Endothelial cell (in vitro differentiated cells): ENCODE results near the gene STARD7. TPM values are rescaled to one million over a fixed set of nuclear protein-coding genes. Genes with fewer than 3 reads are reported as not detected.
A peak's percentile ranks its signal among the peaks of the same experiment; 100 is the strongest.

Source experiments
- DNase-seq: peaks from one replicate; pipeline ENCODE4 v3.0.0; 2021; ENCODE audit warnings: low spot score
- H3K27ac Mint-ChIP-seq: one replicate; pipeline ENCODE4 v1.8.0; 2021; ENCODE audit warnings: mixed read lengths, inconsistent platforms; ENCODE audit not compliant: unreplicated experiment
- H3K27me3 Mint-ChIP-seq: one replicate; pipeline ENCODE4 v1.8.0; 2021; ENCODE audit warnings: mild to moderate bottlenecking, moderate library complexity, mixed read lengths, inconsistent platforms; ENCODE audit not compliant: unreplicated experiment
- H3K36me3 Mint-ChIP-seq: one replicate; pipeline ENCODE4 v1.8.0; 2021; ENCODE audit warnings: mild to moderate bottlenecking, low read depth, mixed read lengths, inconsistent platforms; ENCODE audit not compliant: unreplicated experiment
- H3K4me1 Mint-ChIP-seq: one replicate; pipeline ENCODE4 v1.8.0; 2021; ENCODE audit warnings: mild to moderate bottlenecking, mixed read lengths, inconsistent platforms; ENCODE audit not compliant: unreplicated experiment
- H3K4me3 Mint-ChIP-seq: one replicate; pipeline ENCODE4 v1.8.0; 2021; ENCODE audit warnings: mild to moderate bottlenecking, mixed read lengths, inconsistent platforms; ENCODE audit not compliant: unreplicated experiment
- H3K9me3 Mint-ChIP-seq: one replicate; pipeline ENCODE4 v1.8.0; 2021; ENCODE audit warnings: mixed read lengths, inconsistent platforms; ENCODE audit not compliant: unreplicated experiment
- CTCF ChIP-seq: fragments of 200-600 bp; sonication (generic); IDR thresholded peaks from one replicate; pipeline ENCODE4 v1.5.0; 2021; ENCODE audit warnings: antibody characterized with exemption; ENCODE audit not compliant: unreplicated experiment
- total RNA-seq: library from RNA; stranded (reverse); fragmentation: NEBNext Ultra II Directional; extraction: Animal tissue kit (Norgen Biotek cat#: 25700); gene quantifications from one replicate; pipeline ENCODE4 v1.2.1, GENCODE V29; 2021; ENCODE audit not compliant: unreplicated experiment

STARD7 gene
- total RNA-seq, 1 donor from 2014 or later, result 83.4 TPM

GRCh38 chr2:96145848-96146152 lies 62.8 kb downstream of the STARD7 start:
- H3K27me3 Mint-ChIP-seq, result peaks cover 18% of the 10 kb centered on the region
- H3K27ac Mint-ChIP-seq, result no peak overlapping the region
- H3K36me3 Mint-ChIP-seq, result no peaks in the 10 kb centered on the region
- H3K4me1 Mint-ChIP-seq, result peaks cover 8% of the 10 kb centered on the region
- H3K9me3 Mint-ChIP-seq, result no peaks in the 10 kb centered on the region
- no peak for TF ChIP-seq CTCF
- H3K4me3 Mint-ChIP-seq, result peak overlapping the region; percentile 74
- no peak for DNase-seq

- H3K4me3 Mint-ChIP-seq, result peak within 1 kb of the TSS; percentile 74
- TF ChIP-seq CTCF, result no peak
- peaks cover 8% of the 10 kb centered on the region for H3K4me1 Mint-ChIP-seq
- no peaks in the 10 kb centered on the region for H3K36me3 Mint-ChIP-seq
- peak; percentile 38 for DNase-seq
- peaks cover 18% of the 10 kb centered on the region for H3K27me3 Mint-ChIP-seq
- no peak within 1 kb of the TSS for H3K27ac Mint-ChIP-seq
- no peaks in the 10 kb centered on the region for H3K9me3 Mint-ChIP-seq
These were observed 63.4 kb downstream of the STARD7 start, which contains the start of gene DUSP2 for GRCh38 chr2:96145036-96145847. TSS of gene DUSP2 (minus strand) at chr2:96145440. CDS start at chr2:96145354, 86 bp downstream.

- H3K9me3 Mint-ChIP-seq, result no peaks in the 10 kb centered on the region
- H3K4me3 Mint-ChIP-seq, result no peak overlapping the region
- peaks cover 18% of the 10 kb centered on the region for H3K27me3 Mint-ChIP-seq
- no peak for TF ChIP-seq CTCF
- DNase-seq, result no peak
- no peak overlapping the region for H3K27ac Mint-ChIP-seq
- H3K36me3 Mint-ChIP-seq, result no peaks in the 10 kb centered on the region
- H3K4me1 Mint-ChIP-seq, result peaks cover 8% of the 10 kb centered on the region
These were observed 64.1 kb downstream of the STARD7 start for GRCh38 chr2:96144481-96145035.

- no peak for TF ChIP-seq CTCF
- Mint-ChIP-seq H3K4me1 (peaks cover 8% of the 10 kb centered on the region), H3K4me3 (no peak overlapping the region), H3K36me3 (no peaks in the 10 kb centered on the region), H3K9me3 (no peaks in the 10 kb centered on the region), H3K27ac (no peak overlapping the region), H3K27me3 (peaks cover 18% of the 10 kb centered on the region)
- peak; percentile 32 for DNase-seq
These were observed 64.7 kb downstream of the STARD7 start for GRCh38 chr2:96143848-96144480.
